ENCODE data around the gene BIRC5.

BIRC5 gene

DNA sequence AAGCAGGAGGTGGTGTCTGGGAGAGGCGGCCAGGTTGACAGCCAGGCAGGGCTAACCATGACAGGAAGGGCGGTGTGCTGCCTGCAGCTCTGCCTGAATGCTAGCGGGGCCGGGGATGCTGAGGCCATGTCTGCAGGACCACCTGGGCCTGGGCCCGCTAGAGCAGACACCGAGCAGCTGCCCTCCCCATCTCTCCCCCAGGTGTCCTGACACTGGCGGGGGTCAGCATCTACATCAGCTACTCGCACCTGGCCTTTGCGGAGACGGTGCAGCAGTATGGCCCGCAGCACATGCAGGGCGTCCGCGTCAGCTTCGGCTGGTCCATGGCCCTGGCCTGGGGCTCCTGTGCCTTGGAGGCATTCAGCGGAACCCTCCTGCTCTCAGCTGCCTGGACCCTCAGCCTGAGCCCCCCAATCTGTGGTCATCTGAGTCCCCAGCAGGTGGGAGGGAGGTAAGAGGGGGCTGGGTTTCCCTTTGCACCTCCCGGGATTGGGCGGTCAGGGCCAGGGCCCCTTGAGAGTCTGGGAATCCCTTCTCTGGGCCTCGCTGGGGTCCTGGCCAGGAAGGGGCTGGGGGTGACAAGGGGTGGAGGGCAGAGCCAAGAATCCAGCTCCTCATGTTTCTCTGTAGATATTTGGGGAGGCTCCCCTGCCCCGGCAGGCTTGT, 24.9 kb downstream of the BIRC5 start:
- Histone ChIP-seq H3K27ac (no peak overlapping the region), H3K27me3 (replicated peaks) (no peaks in the 10 kb centered on the region), H3K4me3 (ENCODE audit: low read depth, low read length) (no peak overlapping the region), H3K36me3 (replicated peaks) (no peaks in the 10 kb centered on the region)
- no peak for DNase-seq
- TF ChIP-seq, protein P1, sequence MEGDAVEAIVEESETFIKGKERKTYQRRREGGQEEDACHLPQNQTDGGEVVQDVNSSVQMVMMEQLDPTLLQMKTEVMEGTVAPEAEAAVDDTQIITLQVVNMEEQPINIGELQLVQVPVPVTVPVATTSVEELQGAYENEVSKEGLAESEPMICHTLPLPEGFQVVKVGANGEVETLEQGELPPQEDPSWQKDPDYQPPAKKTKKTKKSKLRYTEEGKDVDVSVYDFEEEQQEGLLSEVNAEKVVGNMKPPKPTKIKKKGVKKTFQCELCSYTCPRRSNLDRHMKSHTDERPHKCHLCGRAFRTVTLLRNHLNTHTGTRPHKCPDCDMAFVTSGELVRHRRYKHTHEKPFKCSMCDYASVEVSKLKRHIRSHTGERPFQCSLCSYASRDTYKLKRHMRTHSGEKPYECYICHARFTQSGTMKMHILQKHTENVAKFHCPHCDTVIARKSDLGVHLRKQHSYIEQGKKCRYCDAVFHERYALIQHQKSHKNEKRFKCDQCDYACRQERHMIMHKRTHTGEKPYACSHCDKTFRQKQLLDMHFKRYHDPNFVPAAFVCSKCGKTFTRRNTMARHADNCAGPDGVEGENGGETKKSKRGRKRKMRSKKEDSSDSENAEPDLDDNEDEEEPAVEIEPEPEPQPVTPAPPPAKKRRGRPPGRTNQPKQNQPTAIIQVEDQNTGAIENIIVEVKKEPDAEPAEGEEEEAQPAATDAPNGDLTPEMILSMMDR (IDR thresholded peaks at IDR 0.05; ENCODE audit: low read depth, low read length, missing control alignments), result no peak
- in situ Hi-C loops (cut with HindIII; ENCODE audit: low pct_ligation_motif_present, low sequenced_read_pairs), result no loop called here

DNA sequence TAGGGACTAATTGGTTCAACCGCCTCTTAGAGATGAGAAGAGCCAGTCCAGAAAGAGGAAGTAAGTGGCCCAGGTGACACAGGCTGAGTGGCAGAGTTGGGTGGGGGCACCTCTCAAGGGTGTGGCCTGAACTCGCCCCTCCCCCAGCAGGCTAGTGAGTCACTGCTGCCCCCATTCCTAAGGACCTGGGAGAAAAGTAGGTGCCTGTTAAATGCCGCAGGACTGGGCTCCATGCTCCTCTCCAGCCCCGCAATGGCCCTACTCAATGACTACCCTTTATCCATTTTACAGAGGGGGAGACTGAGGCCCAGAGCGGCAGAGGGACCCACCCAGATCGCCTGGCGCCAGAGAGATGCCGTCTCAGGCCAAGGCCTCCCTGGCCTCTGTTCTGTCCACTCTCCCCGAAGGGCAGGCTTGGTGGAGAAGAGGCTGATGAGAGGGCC, 25.5 kb downstream of the BIRC5 start:
- no peak overlapping the region for H3K4me3 ChIP-seq (ENCODE audit: low read depth, low read length)
- no peak for DNase-seq
- in situ Hi-C loops (cut with HindIII; ENCODE audit: low pct_ligation_motif_present, low sequenced_read_pairs), result no loop called here
- TF ChIP-seq, protein P1 (IDR thresholded peaks at IDR 0.05; ENCODE audit: low read depth, low read length, missing control alignments), result no peak
- H3K27ac ChIP-seq, result no peak overlapping the region
- no peaks in the 10 kb centered on the region for H3K36me3 ChIP-seq (replicated peaks)
- no peaks in the 10 kb centered on the region for H3K27me3 ChIP-seq (replicated peaks)

DNA sequence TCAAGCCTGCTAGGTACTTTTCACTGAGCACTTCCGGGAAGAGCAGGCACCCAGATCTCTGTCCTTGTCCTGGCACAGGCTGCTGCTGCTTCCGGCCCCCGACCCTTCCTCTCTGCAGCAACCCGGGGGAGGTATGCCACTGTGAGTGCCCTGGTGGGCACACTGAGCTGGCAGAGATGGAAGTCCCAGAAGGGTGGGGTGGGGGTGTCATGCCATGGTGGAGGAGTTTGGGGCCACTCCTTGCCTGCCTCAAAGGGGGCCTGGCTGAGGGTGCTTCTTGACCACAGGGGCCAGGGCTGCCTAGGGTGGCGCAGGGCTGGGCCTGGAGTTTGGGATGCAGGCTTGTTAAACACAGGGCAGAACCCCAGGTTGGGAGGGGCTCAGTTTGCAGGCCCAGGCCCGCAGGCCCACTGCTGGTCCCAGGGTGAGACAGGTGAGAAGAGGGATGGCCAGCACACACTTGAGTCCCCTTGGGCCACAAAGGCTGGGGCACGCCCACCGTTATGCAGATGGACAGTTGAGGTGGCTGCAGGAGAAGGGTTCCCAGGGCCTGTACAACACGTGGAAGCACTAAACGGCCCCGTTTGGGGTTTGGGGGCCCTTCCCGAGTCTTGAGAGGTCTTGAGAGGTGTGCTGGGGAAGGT, 26.1 kb downstream of the BIRC5 start:
- DNase-seq, result no peak
- no peaks in the 10 kb centered on the region for H3K36me3 ChIP-seq (replicated peaks)
- no peak overlapping the region for H3K27ac ChIP-seq
- in situ Hi-C loops (cut with HindIII; ENCODE audit: low pct_ligation_motif_present, low sequenced_read_pairs), result no loop called here
- H3K4me3 ChIP-seq (ENCODE audit: low read depth, low read length), result no peak overlapping the region
- TF ChIP-seq, protein P1 (IDR thresholded peaks at IDR 0.05; ENCODE audit: low read depth, low read length, missing control alignments), result no peak
- no peaks in the 10 kb centered on the region for H3K27me3 ChIP-seq (replicated peaks)

DNA sequence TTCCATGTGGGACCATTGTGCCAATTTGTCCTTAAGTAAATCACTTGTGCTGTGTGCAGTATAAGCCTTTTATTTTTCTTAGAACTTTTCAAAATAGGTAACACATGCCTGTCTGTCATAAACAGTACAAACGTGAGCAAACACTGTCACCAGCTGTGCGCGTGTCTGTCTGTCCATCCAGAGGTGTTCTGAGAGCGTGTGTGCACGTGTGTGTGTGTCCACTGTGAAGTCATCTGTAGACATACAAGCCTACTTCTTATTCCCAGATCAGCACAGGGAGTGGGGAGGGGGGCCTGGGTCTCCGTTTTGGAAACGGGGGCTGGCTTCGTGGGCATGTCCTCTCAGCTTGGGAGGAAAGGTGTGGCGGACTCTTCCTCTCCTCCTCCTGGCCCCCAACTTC, 26.8 kb downstream of the BIRC5 start:
- Histone ChIP-seq H3K36me3 (replicated peaks) (no peaks in the 10 kb centered on the region), H3K27ac (no peak overlapping the region), H3K27me3 (replicated peaks) (no peaks in the 10 kb centered on the region), H3K4me3 (ENCODE audit: low read depth, low read length) (no peak overlapping the region)
- TF ChIP-seq, protein P1 (IDR thresholded peaks at IDR 0.05; ENCODE audit: low read depth, low read length, missing control alignments), result no peak
- in situ Hi-C loops (cut with HindIII; ENCODE audit: low pct_ligation_motif_present, low sequenced_read_pairs), result no loop called here
- no peak for DNase-seq

DNA sequence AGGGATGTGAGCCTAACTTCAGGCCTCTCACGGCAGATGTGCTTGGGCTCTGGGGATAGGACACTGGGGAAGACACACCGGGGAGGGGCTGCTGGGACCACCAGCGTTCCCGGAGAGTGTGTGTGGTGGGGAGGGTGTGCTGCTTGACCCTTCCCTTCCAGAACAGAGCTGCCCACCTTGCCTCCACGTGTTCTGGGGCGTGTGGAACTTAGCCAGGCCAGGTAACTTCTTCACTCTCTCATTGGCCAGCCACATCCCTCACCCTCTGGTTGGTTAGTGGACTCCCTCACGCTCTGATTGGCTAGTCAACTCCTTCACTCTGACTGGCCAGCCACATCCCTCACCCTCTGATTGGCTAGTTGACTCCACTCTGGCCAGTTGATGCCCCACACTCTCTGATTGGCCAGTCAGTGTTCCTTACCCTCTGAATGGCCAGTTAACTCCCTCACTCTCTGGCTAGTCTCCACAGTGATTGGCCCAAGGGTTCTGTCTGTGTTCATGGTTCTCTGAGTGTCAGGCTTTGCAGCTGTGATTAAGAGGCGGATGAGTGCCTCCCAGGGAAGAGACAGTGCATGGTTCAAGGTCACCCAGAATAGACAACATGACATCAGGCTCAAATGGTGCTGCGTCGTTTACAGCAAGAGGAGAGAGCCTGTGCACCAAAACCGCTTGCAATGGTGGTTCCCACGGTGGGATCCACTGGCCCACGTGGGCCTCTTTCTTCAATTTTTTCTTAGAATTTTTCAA, 27.4 kb downstream of the BIRC5 start:
- H3K4me3 ChIP-seq (ENCODE audit: low read depth, low read length), result no peak overlapping the region
- no peaks in the 10 kb centered on the region for H3K36me3 ChIP-seq (replicated peaks)
- TF ChIP-seq, protein P1 (IDR thresholded peaks at IDR 0.05; ENCODE audit: low read depth, low read length, missing control alignments), result no peak
- DNase-seq, result peak; percentile 43
- H3K27ac ChIP-seq, result no peak overlapping the region
- in situ Hi-C loops (cut with HindIII; ENCODE audit: low pct_ligation_motif_present, low sequenced_read_pairs), result no loop called here
- H3K27me3 ChIP-seq (replicated peaks), result no peaks in the 10 kb centered on the region

Data from brain microvascular endothelial cell (primary cell).